ENCODE data around the gene FBXO31. TPM values are rescaled to one million over a fixed set of nuclear protein-coding genes. Genes with fewer than 3 reads are reported as not detected.

The FBXO31 gene
- total and polyA plus RNA-seq, 2 of the 8 experiments (the other 6 are each of a cell fraction or from before 2014, with no cell fraction given): 8.3 to 21.6 TPM

GRCh38 chr16:87380881-87381280 lies 2.7 kb downstream of the FBXO31 start:
- Histone ChIP-seq H3K23me2 (ENCODE audit: low read depth, low read length) (peaks cover 5% of the 10 kb centered on the region; the same call in 1 of the 2 replicates), H3K79me2 (ENCODE audit: control insufficient read depth in 1 of 2, insufficient read depth in 2 of 2, low read length in 2 of 2) (peaks cover 0 to 49% of the 10 kb centered on the region in 2 experiments; a peak in 3 of 4 replicates), H3K56ac (replicated peaks; ENCODE audit: insufficient read length, low read depth, low read length) (no peak overlapping the region), H4K91ac (replicated peaks; ENCODE audit: insufficient read length, low read length) (no peak overlapping the region), H2BK120ac (replicated peaks; ENCODE audit: low read depth, low read length) (no peak overlapping the region), H3K23ac (ENCODE audit: insufficient read length) (no peak overlapping the region), H2BK15ac (ENCODE audit: low read length) (no peak overlapping the region), H3K79me1 (ENCODE audit: low read depth, low read length) (peaks cover 8% of the 10 kb centered on the region), H3K27ac (ENCODE audit: low read depth, low read length) (no peak overlapping the region), H3K18ac (ENCODE audit: extremely low read depth, low read length) (no peak overlapping the region), H4K8ac (ENCODE audit: extremely low read depth, insufficient read depth, low read length) (no peak overlapping the region), H3K14ac (ENCODE audit: insufficient read length) (no peak overlapping the region), H4K5ac (ENCODE audit: insufficient read length, low read depth, low read length) (no peak overlapping the region), H2AFZ (ENCODE audit: low read length) (no peak overlapping the region), H3K4me1 (replicated peaks in 1 of 4; ENCODE audit: control insufficient read depth in 3 of 4, insufficient read depth in 4 of 4, low read length in 3 of 4) (no peaks in the 10 kb centered on the region; a peak in 1 of 7 replicates), H2AK5ac (ENCODE audit: low read depth, low read length) (no peak overlapping the region), H3K36me3 (ENCODE audit: control insufficient read depth in 2 of 4, insufficient read depth in 4 of 4, low read length in 3 of 4) (no peaks in the 10 kb centered on the region), H3K4ac (replicated peaks; ENCODE audit: insufficient read length, low read depth, low read length) (no peak overlapping the region), H3K9ac (replicated peaks in 1 of 4; ENCODE audit: extremely low read depth in 1 of 4, low read depth in 3 of 4, low read length in 3 of 4) (no peak overlapping the region), H2BK20ac (ENCODE audit: low read length) (no peak overlapping the region), H3K4me3 (ENCODE audit: extremely low read depth in 1 of 4, insufficient read depth in 2 of 4, low read depth in 3 of 4, low read length in 4 of 4) (no peak overlapping the region), H4K20me1 (replicated peaks in 1 of 2; ENCODE audit: control insufficient read depth in 1 of 2, insufficient read depth in 2 of 2, low read length in 2 of 2) (peaks cover 4 to 15% of the 10 kb centered on the region in 2 experiments), H3K4me2 (ENCODE audit: insufficient read depth in 1 of 2, low read depth in 2 of 2, low read length in 2 of 2) (no peak overlapping the region), H2BK5ac (ENCODE audit: low read depth, low read length) (no peak overlapping the region), H3K27me3 (replicated peaks in 1 of 4; ENCODE audit: control insufficient read depth in 3 of 4, extremely low read depth in 1 of 4, insufficient read depth in 3 of 4, low read length in 3 of 4) (no peaks in the 10 kb centered on the region), H3K9me3 (ENCODE audit: insufficient read depth in 2 of 2, low read depth in 1 of 2, low read length in 1 of 2) (no peaks in the 10 kb centered on the region), H2BK12ac (ENCODE audit: low read depth, low read length) (no peak overlapping the region)
- WGBS, 2 experiments (ENCODE audit: extremely low coverage in 1 of 2, insufficient coverage in 1 of 2, insufficient read length in 1 of 2, insufficient replicate concordance in 2 of 2, low coverage in 1 of 2, low lambda C conversion rate in 2 of 2, missing lambda C conversion rate in 1 of 2): 87% methylated on average over 4 of the region's 4 CpGs; no CpG with 5 or more reads in 1 of the 2 experiments
- CTCF ChIA-PET (ENCODE audit: partially characterized antibody): interaction anchor here (0.6 to 1.1 kb wide), 3 partner anchors 13 to 456 kb away, joined by 3 to 4 read pairs (median 3); no protein-coding TSS in a partner anchor
- FAIRE-seq: no peak
- POLR2A ChIA-PET (ENCODE audit: partially characterized antibody): no interaction called here
- no peak for DNase-seq (ENCODE audit: low read depth in 1 of 2, low spot score in 2 of 2)
- no peak for TF ChIP-seq BCL11A (IDR thresholded peaks at IDR 0.05; ENCODE audit: low read depth in 2 of 2, low read length in 2 of 2)
- TF ChIP-seq EGR1 (IDR thresholded peaks at IDR 0.05; ENCODE audit: borderline replicate concordance, low read depth, low read length): no peak
- no peak for TF ChIP-seq POU5F1 (IDR thresholded peaks at IDR 0.05; ENCODE audit: low read depth, low read length)
- no peak for TF ChIP-seq CBX8 (IDR thresholded peaks at IDR 0.05; ENCODE audit: borderline replicate concordance, low read depth, low read length)
- no peak for TF ChIP-seq TAF1 (IDR thresholded peaks at IDR 0.05; ENCODE audit: low read depth, low read length)
- TF ChIP-seq RBBP5 (IDR thresholded peaks at IDR 0.05; ENCODE audit: borderline replicate concordance, low read depth, low read length): no peak
- TF ChIP-seq JUND (IDR thresholded peaks at IDR 0.05; ENCODE audit: low read length): no peak
- no peak for TF ChIP-seq KDM5A (IDR thresholded peaks at IDR 0.05; ENCODE audit: low read length)
- no peak for TF ChIP-seq HDAC2 (IDR thresholded peaks at IDR 0.05; ENCODE audit: borderline replicate concordance in 1 of 2, low read depth in 2 of 2, low read length in 2 of 2)
- no peak for TF ChIP-seq CTBP2 (IDR thresholded peaks at IDR 0.05; ENCODE audit: borderline replicate concordance, insufficient read depth, insufficient read length, low read length)
- TF ChIP-seq CTCF (IDR thresholded peaks at IDR 0.05; ENCODE audit: control extremely low read depth in 1 of 3, insufficient read depth in 1 of 3, low read depth in 1 of 3, low read length in 3 of 3): no peak
- no peak for TF ChIP-seq SP1 (IDR thresholded peaks at IDR 0.05; ENCODE audit: low read depth, low read length)

Data from H1 (cell line).